ENCODE results near the gene SLC43A2. TPM values are rescaled to one million over a fixed set of nuclear protein-coding genes. Genes with fewer than 3 reads are reported as not detected.

The SLC43A2 gene
- polyA plus RNA-seq, 4 donors: 2.9 to 31.5 (median 9.9) TPM

DNA sequence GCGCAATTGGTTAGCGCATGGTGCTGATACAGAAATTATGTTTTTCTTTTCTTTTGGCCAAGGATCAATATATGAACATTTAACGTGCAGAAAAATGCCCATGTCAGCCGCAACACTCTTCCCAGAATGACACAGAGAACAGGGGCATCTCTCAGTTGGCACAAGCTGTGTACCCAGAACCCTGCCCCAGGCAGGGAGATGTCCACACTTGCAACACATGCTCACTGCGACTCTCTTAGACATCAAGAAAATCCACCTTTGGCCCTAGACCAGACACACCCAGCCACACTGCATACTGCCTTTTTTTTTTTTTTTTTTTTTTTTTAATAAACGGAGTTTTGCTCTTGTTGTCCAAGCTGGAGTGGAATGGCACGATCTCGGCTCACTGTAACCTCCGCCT is 83.0 kb downstream of the SLC43A2 start:
- peak overlapping the region; percentile 85 to 90 (median 89) for H3K27ac ChIP-seq (ENCODE audit: low read depth in 1 of 3, low read length in 2 of 3)
- no peak overlapping the region for H3K4me3 ChIP-seq (ENCODE audit: low read depth in 1 of 3, low read length in 3 of 3)
- 22 to 85% (median 50%) methylated on average over 8 to 9 of the region's 9 CpGs for WGBS, 3 donors
- peaks cover 0 to 40% (median 2%) of the 10 kb centered on the region in 3 donors for H3K4me1 ChIP-seq (ENCODE audit: control insufficient read depth in 3 of 3, insufficient read depth in 2 of 3, low read depth in 1 of 3, low read length in 2 of 3)
- no peaks in the 10 kb centered on the region for H3K27me3 ChIP-seq (ENCODE audit: control insufficient read depth in 3 of 3, insufficient read depth in 3 of 3, low read length in 3 of 3)
- H3K36me3 ChIP-seq (ENCODE audit: control insufficient read depth in 3 of 3, insufficient read depth in 2 of 3, low read depth in 1 of 3, low read length in 3 of 3): peaks cover 18 to 88% (median 22%) of the 10 kb centered on the region in 3 donors
- no peak for FAIRE-seq
- H3K9me3 ChIP-seq (ENCODE audit: control insufficient read depth in 2 of 2, insufficient read depth in 1 of 2, low read depth in 1 of 2, low read length in 1 of 2): no peaks in the 10 kb centered on the region
- peak; percentile 84 to 93 for DNase-seq

- 88 to 97% (median 95%) methylated on average over 8 of the region's 8 CpGs for WGBS, 3 donors
- FAIRE-seq (no peak), DNase-seq (no peak)
- Histone ChIP-seq H3K36me3 (ENCODE audit: control insufficient read depth in 3 of 3, insufficient read depth in 2 of 3, low read depth in 1 of 3, low read length in 3 of 3) (peaks cover 15 to 84% (median 29%) of the 10 kb centered on the region in 3 donors), H3K27me3 (ENCODE audit: control insufficient read depth in 3 of 3, insufficient read depth in 3 of 3, low read length in 3 of 3) (no peaks in the 10 kb centered on the region), H3K27ac (ENCODE audit: low read depth in 1 of 3, low read length in 2 of 3) (no peak overlapping the region), H3K9me3 (ENCODE audit: control insufficient read depth in 2 of 2, insufficient read depth in 1 of 2, low read depth in 1 of 2, low read length in 1 of 2) (no peaks in the 10 kb centered on the region), H3K4me1 (ENCODE audit: control insufficient read depth in 3 of 3, insufficient read depth in 2 of 3, low read depth in 1 of 3, low read length in 2 of 3) (peaks cover 0 to 40% (median 2%) of the 10 kb centered on the region in 3 donors), H3K4me3 (ENCODE audit: low read depth in 1 of 3, low read length in 3 of 3) (no peak overlapping the region)
Observed at GRCh38 chr17:1542316-1542715, 86.3 kb downstream of the SLC43A2 start.

DNA sequence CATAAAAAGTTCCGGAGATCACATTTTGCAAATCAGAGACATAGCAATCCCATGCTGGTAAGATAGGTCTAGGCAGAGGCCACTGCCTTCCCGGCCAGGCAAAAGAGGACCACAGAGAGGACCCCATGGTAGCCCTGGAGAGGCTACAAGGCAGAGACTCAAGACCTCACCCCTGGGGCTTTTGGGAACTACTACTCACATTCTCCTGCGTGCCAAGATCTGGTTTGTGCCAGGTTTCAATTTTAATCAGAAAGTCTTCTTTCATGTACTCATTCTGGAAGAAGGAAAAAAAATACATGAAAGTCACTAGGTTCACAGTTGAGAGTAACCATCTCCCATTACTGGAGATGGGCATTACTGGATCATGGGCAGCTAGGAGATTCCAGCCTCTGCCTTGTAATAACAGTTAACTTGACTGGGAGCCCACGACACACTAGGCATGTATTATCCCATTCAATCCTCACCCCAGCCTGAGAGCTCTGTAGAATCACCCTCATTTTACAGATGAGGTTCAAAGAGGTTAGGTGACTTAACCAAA is 87.2 kb downstream of the SLC43A2 start:
- no peak overlapping the region for H3K4me3 ChIP-seq (ENCODE audit: low read depth in 1 of 3, low read length in 3 of 3)

DNA sequence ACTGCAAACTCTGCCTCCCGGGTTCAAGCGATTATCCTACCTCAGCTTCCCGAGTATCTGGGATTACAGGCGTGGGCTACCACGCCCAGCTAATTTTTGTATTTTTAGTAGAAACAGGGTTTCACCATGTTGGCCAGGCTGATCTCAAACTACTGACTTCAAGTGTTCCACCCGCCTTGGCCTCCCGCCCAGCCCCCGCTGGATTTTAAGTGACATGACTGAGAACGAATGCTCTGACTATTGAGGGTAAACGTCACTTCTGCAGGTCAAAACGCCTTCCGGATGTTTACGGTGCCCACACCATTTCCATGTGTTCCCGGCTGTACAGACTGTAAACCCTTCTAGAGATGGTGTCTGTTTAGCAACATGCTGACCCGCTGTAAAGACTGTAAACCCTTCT is 88.8 kb downstream of the SLC43A2 start:
- no peak for FAIRE-seq
- Histone ChIP-seq H3K27ac (ENCODE audit: low read depth in 1 of 3, low read length in 2 of 3) (no peak overlapping the region), H3K4me3 (ENCODE audit: low read depth in 1 of 3, low read length in 3 of 3) (no peak overlapping the region), H3K36me3 (ENCODE audit: control insufficient read depth in 3 of 3, insufficient read depth in 2 of 3, low read depth in 1 of 3, low read length in 3 of 3) (peaks cover 15 to 85% (median 29%) of the 10 kb centered on the region in 3 donors), H3K9me3 (ENCODE audit: control insufficient read depth in 2 of 2, insufficient read depth in 1 of 2, low read depth in 1 of 2, low read length in 1 of 2) (no peaks in the 10 kb centered on the region), H3K27me3 (ENCODE audit: control insufficient read depth in 3 of 3, insufficient read depth in 3 of 3, low read length in 3 of 3) (no peaks in the 10 kb centered on the region), H3K4me1 (ENCODE audit: control insufficient read depth in 3 of 3, insufficient read depth in 2 of 3, low read depth in 1 of 3, low read length in 2 of 3) (peaks cover 0 to 17% (median 0%) of the 10 kb centered on the region in 3 donors)
- whole genome bisulfite sequencing, 3 donors: 90 to 96% (median 94%) methylated on average over 15 of the region's 15 CpGs
- no peak for DNase-seq

More for the DNA sequence above, 87.2 kb downstream of the SLC43A2 start:
- DNase-seq (no peak), FAIRE-seq (no peak)
- 91 to 94% (median 92%) methylated on average over 4 of the region's 4 CpGs for WGBS, 3 donors
- Histone ChIP-seq H3K4me1 (ENCODE audit: control insufficient read depth in 3 of 3, insufficient read depth in 2 of 3, low read depth in 1 of 3, low read length in 2 of 3) (peaks cover 0 to 32% (median 2%) of the 10 kb centered on the region in 3 donors), H3K27ac (ENCODE audit: low read depth in 1 of 3, low read length in 2 of 3) (no peak overlapping the region), H3K36me3 (ENCODE audit: control insufficient read depth in 3 of 3, insufficient read depth in 2 of 3, low read depth in 1 of 3, low read length in 3 of 3) (peaks cover 14 to 86% (median 29%) of the 10 kb centered on the region in 3 donors), H3K27me3 (ENCODE audit: control insufficient read depth in 3 of 3, insufficient read depth in 3 of 3, low read length in 3 of 3) (no peaks in the 10 kb centered on the region), H3K9me3 (ENCODE audit: control insufficient read depth in 2 of 2, insufficient read depth in 1 of 2, low read depth in 1 of 2, low read length in 1 of 2) (no peaks in the 10 kb centered on the region)

DNA sequence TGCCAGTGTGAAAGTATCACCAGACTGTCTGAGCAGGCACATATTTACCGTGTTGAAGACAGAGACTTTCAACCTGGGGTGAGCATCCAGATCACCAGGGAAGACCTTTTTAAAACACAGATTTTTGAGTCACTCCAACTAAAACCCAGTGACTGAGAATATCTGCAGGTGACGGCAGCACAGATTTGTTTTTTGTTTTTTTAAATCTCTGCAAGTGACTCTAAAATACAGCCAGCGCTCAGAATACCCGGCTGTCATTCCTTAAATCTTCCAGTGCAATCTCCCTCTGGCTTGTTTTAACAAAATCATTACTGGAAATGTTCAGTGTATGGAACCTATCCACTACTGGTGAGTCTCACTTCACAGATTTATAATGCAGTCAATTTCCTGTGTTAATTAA is 92.9 kb downstream of the SLC43A2 start:
- no peaks in the 10 kb centered on the region for H3K27me3 ChIP-seq (ENCODE audit: control insufficient read depth in 3 of 3, insufficient read depth in 3 of 3, low read length in 3 of 3)
- H3K4me3 ChIP-seq (ENCODE audit: low read depth in 1 of 3, low read length in 3 of 3): no peak overlapping the region
- no peaks in the 10 kb centered on the region for H3K4me1 ChIP-seq (ENCODE audit: control insufficient read depth in 3 of 3, insufficient read depth in 2 of 3, low read depth in 1 of 3, low read length in 2 of 3)
- 83 to 93% (median 91%) methylated on average over 4 of the region's 4 CpGs for WGBS, 3 donors
- no peaks in the 10 kb centered on the region for H3K9me3 ChIP-seq (ENCODE audit: control insufficient read depth in 2 of 2, insufficient read depth in 1 of 2, low read depth in 1 of 2, low read length in 1 of 2)
- DNase-seq (no peak), FAIRE-seq (no peak)
- H3K27ac ChIP-seq (ENCODE audit: low read depth in 1 of 3, low read length in 2 of 3): no peak overlapping the region
- H3K36me3 ChIP-seq (ENCODE audit: control insufficient read depth in 3 of 3, insufficient read depth in 2 of 3, low read depth in 1 of 3, low read length in 3 of 3): peaks cover 8 to 84% (median 24%) of the 10 kb centered on the region in 3 donors

DNA sequence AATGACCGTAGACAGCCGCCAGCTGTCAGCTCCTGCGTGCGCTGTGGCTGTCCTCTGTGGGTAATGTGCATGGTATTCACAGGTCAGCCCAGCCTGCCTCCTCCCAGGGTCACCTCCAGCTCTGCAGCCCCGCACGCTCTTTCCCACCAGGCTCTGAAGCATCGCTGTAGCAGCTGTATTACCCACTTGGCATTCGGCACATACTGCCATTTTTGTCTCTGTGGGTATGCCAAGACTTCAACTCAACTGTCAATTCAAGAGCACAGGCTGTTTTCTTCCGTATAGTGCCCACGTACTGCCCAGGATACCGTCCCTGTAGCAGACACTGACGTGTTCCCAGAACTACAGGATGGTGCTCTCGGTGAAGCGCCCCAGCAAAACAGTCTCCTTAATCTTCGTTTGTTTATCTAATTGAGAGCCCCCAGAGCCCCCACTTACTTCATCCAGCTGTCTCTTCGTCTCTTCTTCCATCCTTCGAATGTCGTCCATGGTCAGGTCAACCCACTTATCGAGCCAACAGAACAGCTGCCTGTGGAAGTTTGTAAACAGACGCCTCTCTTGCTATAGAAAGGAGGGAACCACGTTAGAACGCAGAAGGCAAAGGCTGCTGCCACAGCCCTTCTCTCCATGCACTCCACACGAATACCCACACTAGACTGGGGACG is 94.8 kb downstream of the SLC43A2 start:
- no peaks in the 10 kb centered on the region for H3K4me1 ChIP-seq (ENCODE audit: control insufficient read depth in 3 of 3, insufficient read depth in 2 of 3, low read depth in 1 of 3, low read length in 2 of 3)
- no peaks in the 10 kb centered on the region for H3K9me3 ChIP-seq (ENCODE audit: control insufficient read depth in 2 of 2, insufficient read depth in 1 of 2, low read depth in 1 of 2, low read length in 1 of 2)
- H3K27ac ChIP-seq (ENCODE audit: low read depth in 1 of 3, low read length in 2 of 3): no peak overlapping the region
- 80 to 94% (median 89%) methylated on average over 24 of the region's 24 CpGs for WGBS, 3 donors
- FAIRE-seq: no peak
- no peaks in the 10 kb centered on the region for H3K27me3 ChIP-seq (ENCODE audit: control insufficient read depth in 3 of 3, insufficient read depth in 3 of 3, low read length in 3 of 3)
- peaks cover 6 to 76% (median 26%) of the 10 kb centered on the region in 3 donors for H3K36me3 ChIP-seq (ENCODE audit: control insufficient read depth in 3 of 3, insufficient read depth in 2 of 3, low read depth in 1 of 3, low read length in 3 of 3)
- H3K4me3 ChIP-seq (ENCODE audit: low read depth in 1 of 3, low read length in 3 of 3): no peak overlapping the region
- DNase-seq: no peak

DNA sequence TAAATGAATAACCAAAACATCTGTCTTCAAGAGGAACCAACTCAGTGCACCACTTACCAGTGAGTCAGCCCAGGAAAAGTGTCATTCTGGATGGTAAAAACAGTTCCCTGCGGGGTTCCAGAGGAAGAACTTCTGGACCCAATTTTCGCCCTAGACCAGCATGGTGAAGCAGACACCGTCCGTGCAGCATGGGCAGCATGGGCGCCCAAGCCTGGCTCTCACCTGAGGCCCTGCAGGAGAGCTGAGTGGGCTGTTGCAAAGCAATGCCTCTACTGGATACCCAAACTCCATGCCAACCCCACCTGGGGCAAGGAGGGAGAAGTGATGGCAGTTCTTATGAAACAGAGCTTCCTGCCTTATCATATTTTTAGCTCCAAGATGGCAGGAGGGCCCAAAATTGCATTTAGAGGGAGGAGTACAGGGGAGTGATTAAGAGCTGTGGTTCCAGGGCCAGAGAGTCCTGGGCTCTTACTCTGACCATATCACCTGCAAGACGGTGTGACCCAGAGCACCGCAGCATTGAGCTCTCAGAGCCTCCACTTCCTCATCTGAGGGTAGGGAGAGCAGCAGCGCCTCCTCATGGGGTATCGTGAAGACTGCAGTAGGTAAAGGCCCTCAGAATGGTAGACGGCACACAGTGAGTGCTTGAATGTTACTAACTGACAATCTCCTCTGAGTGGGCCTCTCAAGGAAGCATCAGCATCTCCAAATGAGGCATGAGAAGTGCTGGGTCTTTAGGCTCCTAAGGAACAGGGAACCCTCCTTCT is 95.6 kb downstream of the SLC43A2 start:
- FAIRE-seq: no peak
- whole genome bisulfite sequencing, 3 donors: 82 to 95% (median 92%) methylated on average over 10 of the region's 10 CpGs
- Histone ChIP-seq H3K4me3 (ENCODE audit: low read depth in 1 of 3, low read length in 3 of 3) (no peak overlapping the region), H3K4me1 (ENCODE audit: control insufficient read depth in 3 of 3, insufficient read depth in 2 of 3, low read depth in 1 of 3, low read length in 2 of 3) (no peaks in the 10 kb centered on the region), H3K27ac (ENCODE audit: low read depth in 1 of 3, low read length in 2 of 3) (no peak overlapping the region), H3K9me3 (ENCODE audit: control insufficient read depth in 2 of 2, insufficient read depth in 1 of 2, low read depth in 1 of 2, low read length in 1 of 2) (no peaks in the 10 kb centered on the region), H3K27me3 (ENCODE audit: control insufficient read depth in 3 of 3, insufficient read depth in 3 of 3, low read length in 3 of 3) (no peaks in the 10 kb centered on the region), H3K36me3 (ENCODE audit: control insufficient read depth in 3 of 3, insufficient read depth in 2 of 3, low read depth in 1 of 3, low read length in 3 of 3) (peaks cover 6 to 77% (median 22%) of the 10 kb centered on the region in 3 donors)
- no peak for DNase-seq

DNA sequence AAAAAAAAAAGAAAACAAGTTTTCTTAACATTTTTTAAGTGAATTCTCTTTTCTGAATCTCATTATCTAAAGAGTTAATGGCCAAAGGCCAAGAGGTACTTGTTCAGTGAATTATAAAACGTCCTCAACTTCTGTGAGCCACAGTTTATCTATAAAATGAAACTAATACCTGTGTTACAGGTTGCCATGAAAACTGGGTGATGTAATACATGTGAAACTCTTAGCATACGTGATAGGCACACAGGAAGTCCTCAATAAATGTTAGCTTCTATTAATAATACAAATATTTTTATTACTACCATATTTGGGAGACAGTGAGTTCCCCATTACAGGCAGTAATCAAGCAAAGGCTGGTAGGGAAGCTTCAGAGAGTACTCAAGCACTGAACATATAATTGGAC is 98.8 kb downstream of the SLC43A2 start:
- H3K4me1 ChIP-seq (ENCODE audit: control insufficient read depth in 3 of 3, insufficient read depth in 2 of 3, low read depth in 1 of 3, low read length in 2 of 3): no peaks in the 10 kb centered on the region
- peaks cover 3 to 75% (median 26%) of the 10 kb centered on the region in 3 donors for H3K36me3 ChIP-seq (ENCODE audit: control insufficient read depth in 3 of 3, insufficient read depth in 2 of 3, low read depth in 1 of 3, low read length in 3 of 3)
- no peak for FAIRE-seq
- H3K27ac ChIP-seq (ENCODE audit: low read depth in 1 of 3, low read length in 2 of 3): peak overlapping the region in 1 of 3 donors; percentile 31
- WGBS, 3 donors: 7 to 32% (median 24%) methylated on average over 2 of the region's 2 CpGs
- no peak overlapping the region for H3K4me3 ChIP-seq (ENCODE audit: low read depth in 1 of 3, low read length in 3 of 3)
- H3K9me3 ChIP-seq (ENCODE audit: control insufficient read depth in 2 of 2, insufficient read depth in 1 of 2, low read depth in 1 of 2, low read length in 1 of 2): no peaks in the 10 kb centered on the region
- H3K27me3 ChIP-seq (ENCODE audit: control insufficient read depth in 3 of 3, insufficient read depth in 3 of 3, low read length in 3 of 3): no peaks in the 10 kb centered on the region
- peak in 1 of 2 donors; percentile 48 for DNase-seq
